Measurements from ENCODE around the gene APAF1. TPM values are rescaled to one million over a fixed set of nuclear protein-coding genes. Genes with fewer than 3 reads are reported as not detected.

Gene APAF1
- total RNA-seq, 1 donor from 2014 or later = 45.9 TPM

DNA sequence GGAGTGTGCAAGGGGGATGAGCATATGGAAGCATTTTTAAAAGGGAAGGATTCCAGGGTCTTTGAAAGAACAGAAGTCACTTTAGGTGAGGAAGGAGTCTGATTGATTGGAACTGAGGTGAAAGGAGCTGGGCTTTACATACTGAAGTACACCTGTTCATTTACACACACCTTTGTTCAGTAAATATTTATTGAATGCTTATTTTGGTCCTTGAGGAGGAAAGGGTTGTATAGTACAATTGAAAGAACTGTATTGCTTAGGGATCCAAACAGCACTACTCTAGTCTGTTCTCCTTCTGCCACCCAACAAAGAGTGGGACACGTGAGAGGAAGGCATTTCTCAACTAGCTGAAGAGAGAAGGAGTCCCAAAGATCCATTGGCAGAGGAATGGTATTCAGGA, 63.9 kb downstream of the APAF1 start:
- Mint-ChIP-seq H3K27me3 (ENCODE audit: unreplicated experiment) (no peaks in the 10 kb centered on the region), H3K27ac (ENCODE audit: unreplicated experiment) (no peak overlapping the region), H3K4me3 (ENCODE audit: unreplicated experiment) (peak overlapping the region; percentile 19), H3K9me3 (ENCODE audit: unreplicated experiment) (no peaks in the 10 kb centered on the region), H3K36me3 (ENCODE audit: low read depth, unreplicated experiment) (peaks cover 27% of the 10 kb centered on the region), H3K4me1 (ENCODE audit: unreplicated experiment) (no peaks in the 10 kb centered on the region)
- TF ChIP-seq, protein P1, sequence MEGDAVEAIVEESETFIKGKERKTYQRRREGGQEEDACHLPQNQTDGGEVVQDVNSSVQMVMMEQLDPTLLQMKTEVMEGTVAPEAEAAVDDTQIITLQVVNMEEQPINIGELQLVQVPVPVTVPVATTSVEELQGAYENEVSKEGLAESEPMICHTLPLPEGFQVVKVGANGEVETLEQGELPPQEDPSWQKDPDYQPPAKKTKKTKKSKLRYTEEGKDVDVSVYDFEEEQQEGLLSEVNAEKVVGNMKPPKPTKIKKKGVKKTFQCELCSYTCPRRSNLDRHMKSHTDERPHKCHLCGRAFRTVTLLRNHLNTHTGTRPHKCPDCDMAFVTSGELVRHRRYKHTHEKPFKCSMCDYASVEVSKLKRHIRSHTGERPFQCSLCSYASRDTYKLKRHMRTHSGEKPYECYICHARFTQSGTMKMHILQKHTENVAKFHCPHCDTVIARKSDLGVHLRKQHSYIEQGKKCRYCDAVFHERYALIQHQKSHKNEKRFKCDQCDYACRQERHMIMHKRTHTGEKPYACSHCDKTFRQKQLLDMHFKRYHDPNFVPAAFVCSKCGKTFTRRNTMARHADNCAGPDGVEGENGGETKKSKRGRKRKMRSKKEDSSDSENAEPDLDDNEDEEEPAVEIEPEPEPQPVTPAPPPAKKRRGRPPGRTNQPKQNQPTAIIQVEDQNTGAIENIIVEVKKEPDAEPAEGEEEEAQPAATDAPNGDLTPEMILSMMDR (IDR thresholded peaks at IDR 0.05; ENCODE audit: unreplicated experiment) = no peak
- DNase-seq (ENCODE audit: low spot score) = no peak

DNA sequence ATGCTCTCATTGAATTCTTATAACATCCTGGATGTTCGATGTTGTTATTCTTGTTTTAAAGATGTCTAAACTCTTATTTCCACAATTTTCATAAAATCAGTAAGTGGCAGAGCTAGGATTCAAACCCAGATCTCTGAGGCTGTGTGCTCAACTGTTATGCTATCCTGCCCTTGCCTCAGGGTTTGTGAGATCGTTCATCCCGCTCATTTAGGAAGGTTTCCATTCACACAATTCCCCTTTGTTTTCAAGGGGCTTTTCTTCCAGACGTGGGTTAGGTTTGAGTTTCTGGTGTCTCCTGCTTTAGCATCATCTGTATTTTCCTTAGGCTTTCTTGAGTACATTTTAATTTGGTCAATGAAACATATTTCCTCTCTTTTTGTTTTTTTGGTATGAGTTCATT, 69.3 kb downstream of the APAF1 start:
- Mint-ChIP-seq H3K4me3 (ENCODE audit: unreplicated experiment) (no peak overlapping the region), H3K27me3 (ENCODE audit: unreplicated experiment) (no peaks in the 10 kb centered on the region), H3K27ac (ENCODE audit: unreplicated experiment) (no peak overlapping the region), H3K4me1 (ENCODE audit: unreplicated experiment) (no peaks in the 10 kb centered on the region), H3K36me3 (ENCODE audit: low read depth, unreplicated experiment) (peaks cover 27% of the 10 kb centered on the region), H3K9me3 (ENCODE audit: unreplicated experiment) (no peaks in the 10 kb centered on the region)
- TF ChIP-seq, protein P1 (IDR thresholded peaks at IDR 0.05; ENCODE audit: unreplicated experiment) = no peak
- no peak for DNase-seq (ENCODE audit: low spot score)

DNA sequence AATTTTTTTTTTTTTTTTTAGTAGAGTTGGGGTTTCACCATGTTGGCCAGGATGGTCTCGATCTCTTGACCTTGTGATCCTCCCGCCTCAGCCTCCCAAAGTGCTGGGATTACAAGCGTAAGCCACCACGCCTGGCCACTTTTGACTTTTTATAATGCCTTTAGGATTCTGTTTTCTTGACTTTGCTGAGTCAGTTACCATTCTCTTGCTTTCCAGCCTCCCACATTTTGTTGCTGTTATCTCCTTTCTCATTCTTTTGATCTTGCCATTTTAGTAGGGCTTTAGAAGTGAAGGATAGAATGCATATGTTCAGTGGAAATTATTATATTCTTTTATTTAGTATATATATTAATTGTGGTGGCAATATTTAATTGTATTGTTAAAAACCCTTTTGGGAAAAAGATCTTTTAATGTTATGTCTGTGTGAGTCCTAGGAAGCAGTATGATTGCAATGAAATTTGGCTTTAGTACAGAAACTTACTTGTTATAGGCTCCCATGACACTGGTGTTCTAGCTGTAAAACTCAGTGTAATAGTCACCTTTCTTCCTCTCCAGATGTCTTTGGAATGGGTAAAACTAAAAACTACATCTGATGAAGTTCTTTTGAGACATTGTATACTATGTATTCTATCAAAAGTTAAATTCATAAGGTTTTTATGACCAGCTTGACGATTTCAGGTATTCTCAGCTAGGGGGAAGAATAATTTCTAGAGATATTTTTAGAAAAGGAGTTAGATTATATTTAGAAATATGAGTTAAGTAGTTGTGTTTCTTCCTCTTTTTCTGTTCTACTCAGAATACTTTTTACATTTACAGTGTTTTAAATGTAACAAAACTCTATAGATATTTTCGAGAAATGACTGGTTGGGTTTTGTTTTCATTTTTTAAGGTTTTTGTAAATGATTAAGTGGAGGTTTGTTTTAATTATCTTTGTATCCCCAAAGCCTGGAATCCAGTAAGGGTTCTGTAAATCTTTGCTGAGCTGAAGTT, 74.7 kb downstream of the APAF1 start:
- DNase-seq (ENCODE audit: low spot score) = no peak
- Mint-ChIP-seq H3K36me3 (ENCODE audit: low read depth, unreplicated experiment) (peaks cover 14% of the 10 kb centered on the region), H3K27ac (ENCODE audit: unreplicated experiment) (no peak overlapping the region), H3K4me3 (ENCODE audit: unreplicated experiment) (no peak overlapping the region), H3K4me1 (ENCODE audit: unreplicated experiment) (no peaks in the 10 kb centered on the region), H3K27me3 (ENCODE audit: unreplicated experiment) (no peaks in the 10 kb centered on the region), H3K9me3 (ENCODE audit: unreplicated experiment) (no peaks in the 10 kb centered on the region)
- TF ChIP-seq, protein P1 (IDR thresholded peaks at IDR 0.05; ENCODE audit: unreplicated experiment) = no peak

DNA sequence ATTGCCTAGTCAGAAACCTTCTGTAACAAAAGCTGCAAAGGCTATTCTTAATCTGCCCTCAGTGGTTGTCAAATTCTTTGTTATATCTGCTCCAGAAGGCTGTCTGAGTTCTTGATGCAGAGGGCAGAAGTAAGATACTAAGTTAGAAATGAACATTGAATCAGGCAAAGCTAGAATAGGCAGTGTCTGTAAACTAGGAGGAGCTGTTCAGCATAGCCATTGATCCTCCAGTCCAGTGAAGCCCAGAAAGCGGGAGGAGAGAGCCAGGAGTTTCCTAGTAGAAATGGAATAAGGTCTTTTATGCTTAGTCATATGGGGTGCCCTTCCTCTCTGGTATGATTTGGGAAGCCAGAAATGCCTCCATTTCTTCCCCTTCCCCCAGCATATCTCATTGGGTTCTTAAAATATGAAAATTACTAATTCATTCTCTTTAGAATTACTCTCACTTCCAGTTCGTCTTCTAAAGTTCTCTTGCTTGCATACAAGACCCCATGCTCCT, 76.2 kb downstream of the APAF1 start:
- Mint-ChIP-seq H3K27ac (ENCODE audit: unreplicated experiment) (no peak overlapping the region), H3K36me3 (ENCODE audit: low read depth, unreplicated experiment) (peaks cover 18% of the 10 kb centered on the region), H3K4me3 (ENCODE audit: unreplicated experiment) (no peak overlapping the region), H3K9me3 (ENCODE audit: unreplicated experiment) (no peaks in the 10 kb centered on the region), H3K27me3 (ENCODE audit: unreplicated experiment) (no peaks in the 10 kb centered on the region), H3K4me1 (ENCODE audit: unreplicated experiment) (no peaks in the 10 kb centered on the region)
- TF ChIP-seq, protein P1 (IDR thresholded peaks at IDR 0.05; ENCODE audit: unreplicated experiment) = no peak
- no peak for DNase-seq (ENCODE audit: low spot score)
